HuH-7 (cell line): Measurements from ENCODE around the gene DDAH1.
"Not testable (repeated sequence)": the region's sequence is repeated elsewhere in the genome, so short reads cannot be mapped to it uniquely, and the experiment has no call there.

Experiments
- DNase-seq: peaks from one replicate; pipeline ENCODE4 v3.0.0; 2011; ENCODE audit warnings: low spot score

Gene DDAH1

DNA sequence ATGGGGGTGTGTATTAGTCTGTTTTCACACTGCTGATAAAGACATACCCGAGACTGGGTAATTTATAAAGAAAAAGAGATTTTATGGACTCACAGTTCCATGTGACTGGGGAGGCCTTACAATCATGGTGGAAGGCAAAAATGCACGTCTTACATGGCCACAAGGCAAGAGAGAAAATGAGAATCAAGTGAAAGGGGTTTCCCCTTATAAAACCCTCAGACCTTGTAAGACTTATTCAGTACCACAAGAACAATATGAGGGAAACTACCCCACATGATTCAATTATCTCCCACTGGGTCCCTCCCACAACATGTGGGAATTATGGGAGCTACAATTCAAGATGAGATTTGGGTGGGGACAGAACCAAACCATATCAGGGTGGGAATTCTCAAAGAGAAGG is 5.2 kb upstream of the DDAH1 start:
- not testable (repeated sequence) for DNase-seq

GRCh38 chr1:85467929-85468540 is 3.1 kb upstream of the DDAH1 start:
- DNase-seq: no peak

DNA sequence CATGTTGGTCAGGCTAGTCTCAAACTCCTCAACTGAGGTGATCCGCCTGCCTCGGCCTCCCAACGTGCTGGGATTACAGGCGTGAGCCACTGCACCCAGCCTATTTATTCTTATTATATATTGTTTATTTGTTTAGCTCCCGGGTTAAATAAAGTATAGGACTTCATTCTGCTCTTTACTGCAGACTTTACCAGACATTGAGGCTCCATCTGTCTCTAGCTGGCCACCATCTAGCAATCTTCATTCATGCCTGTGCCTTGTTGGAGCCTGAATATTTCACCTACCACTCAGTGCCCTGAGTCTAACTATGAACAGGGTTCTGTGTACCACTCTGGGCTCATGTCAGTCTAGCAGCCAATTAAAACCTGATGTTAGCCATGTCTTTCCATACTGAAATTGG is 2.1 kb upstream of the DDAH1 start:
- no peak for DNase-seq

DNA sequence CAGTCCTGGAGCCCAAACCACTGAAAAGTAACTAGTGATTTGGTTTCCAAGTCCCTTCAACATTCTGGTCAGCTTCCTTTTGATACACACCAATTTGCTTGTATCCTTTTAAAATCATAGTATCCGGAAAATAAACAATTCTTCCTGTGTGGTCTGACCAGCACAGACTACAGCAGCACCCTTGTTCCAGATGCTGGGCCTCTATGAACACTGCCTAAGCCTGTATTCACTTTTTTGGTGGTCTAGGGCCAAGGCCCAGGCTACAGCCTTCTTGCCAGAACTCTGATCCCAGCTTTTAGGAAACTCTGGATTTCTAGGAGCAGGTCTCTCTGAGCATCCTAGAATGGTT is 801 bp upstream of the DDAH1 start:
- DNase-seq: no peak

- DNase-seq: peak; percentile 40
Measured at GRCh38 chr1:85464497-85465098, 361 bp downstream of the DDAH1 start.

- DNase-seq: no peak
Measured at GRCh38 chr1:85463731-85464496, 1.0 kb downstream of the DDAH1 start.

DNA sequence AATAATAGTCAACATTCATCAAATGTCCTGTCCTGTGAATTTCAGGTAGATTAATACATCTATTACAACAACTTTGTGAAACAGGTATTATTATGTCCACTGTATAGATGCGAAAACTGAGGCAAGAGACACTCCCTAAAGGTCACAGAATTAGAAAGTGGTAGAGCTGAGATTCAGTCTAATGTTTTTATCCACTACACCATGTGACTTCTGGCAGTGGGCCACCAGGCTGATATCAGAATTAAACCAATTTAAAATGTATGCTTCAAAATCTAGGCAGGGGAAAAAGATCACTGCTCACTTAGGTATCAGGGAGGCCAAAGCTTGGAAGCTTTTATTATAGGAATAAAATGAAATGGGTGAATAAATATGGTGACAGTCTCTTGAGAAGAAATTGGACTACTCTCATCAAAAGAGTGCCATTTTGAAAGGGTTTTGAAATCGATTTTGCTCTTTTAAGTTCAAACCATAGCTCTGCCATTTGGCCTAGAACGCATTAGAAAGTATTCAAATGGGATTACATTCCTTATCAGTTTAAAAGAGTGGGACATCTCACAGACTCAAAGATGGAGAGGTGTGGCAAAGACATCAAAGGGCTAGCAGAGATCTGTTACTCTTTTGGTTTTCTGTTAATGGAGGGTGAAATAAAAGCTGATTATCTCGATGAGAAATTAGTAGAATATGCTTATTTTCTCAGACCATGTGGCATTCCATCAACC is 1.9 kb downstream of the DDAH1 start:
- no peak for DNase-seq

DNA sequence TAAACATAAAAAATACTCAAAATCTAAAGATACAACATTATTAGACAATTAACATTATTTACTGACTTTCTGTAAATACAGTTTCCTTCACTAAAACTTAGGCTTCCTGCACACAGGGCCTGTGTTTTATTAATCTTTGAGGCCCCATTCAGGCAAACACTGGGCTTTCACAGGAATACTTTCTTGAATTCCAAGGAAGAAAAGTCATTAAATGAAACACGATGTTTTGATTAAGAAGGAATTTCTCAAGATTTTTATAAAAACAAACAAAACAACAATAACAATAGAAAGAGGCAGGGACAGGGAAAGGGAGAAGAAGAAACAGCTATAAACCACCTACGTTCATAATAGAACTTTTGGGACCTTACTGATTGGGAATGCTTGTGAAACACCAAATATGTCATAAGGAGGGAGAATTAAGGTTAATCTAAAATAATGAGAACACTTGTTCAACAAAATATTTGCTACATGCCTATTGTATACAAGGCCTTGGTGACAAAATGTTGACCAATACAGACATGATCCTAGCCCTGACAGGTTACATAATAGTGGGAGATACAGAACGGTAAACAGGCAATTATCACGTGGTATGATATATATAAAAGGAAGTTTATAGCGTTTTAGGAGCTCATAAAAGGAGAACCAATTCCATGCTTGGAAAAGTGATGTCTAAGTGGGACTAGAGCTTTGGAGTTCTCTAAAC is 3.6 kb downstream of the DDAH1 start:
- DNase-seq: no peak

GRCh38 chr1:85460555-85461088 is 4.3 kb downstream of the DDAH1 start:
- DNase-seq: no peak

DNA sequence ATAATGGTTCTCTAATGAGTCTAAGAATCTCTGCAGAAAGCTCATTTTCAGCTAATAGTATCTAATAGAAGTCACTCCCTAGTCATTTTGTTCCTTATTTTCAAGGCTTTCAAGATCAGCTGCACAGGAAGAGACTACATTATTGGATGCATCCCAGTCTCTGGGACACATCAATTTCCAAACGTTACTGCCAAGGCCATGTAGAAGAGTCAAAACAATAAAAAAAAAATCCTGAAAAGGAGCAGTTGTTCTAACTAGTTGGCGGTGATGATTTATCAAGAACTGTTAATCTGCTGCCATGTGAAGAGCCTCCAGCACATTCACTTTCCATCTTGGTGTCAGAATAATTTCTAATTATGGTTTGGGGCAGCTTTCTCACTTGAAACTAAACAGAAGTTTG is 5.7 kb downstream of the DDAH1 start:
- no peak for DNase-seq

DNA sequence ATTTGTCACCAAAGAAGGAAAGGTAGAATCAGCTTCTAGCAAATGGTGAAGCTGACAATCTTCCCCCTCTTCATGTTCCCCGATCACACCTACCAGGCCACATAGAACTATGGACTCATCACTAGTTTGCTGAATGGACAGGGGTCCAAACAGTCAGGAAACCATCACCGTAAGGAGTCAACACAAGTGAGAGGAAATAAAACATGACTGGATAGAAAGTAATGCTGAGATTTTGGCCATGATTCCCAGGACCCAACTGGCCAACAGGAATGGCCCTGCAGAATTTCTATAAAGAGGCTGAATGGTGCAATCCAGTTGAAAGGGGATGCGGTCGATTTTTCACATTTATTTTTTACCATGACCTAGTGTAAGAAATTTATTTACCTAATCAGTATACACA is 10.7 kb downstream of the DDAH1 start:
- no peak for DNase-seq

- no peak for DNase-seq
Measured at GRCh38 chr1:85453640-85454194, 11.2 kb downstream of the DDAH1 start.

- DNase-seq: no peak
Measured at GRCh38 chr1:85452948-85453347, 12.0 kb downstream of the DDAH1 start.

GRCh38 chr1:85451236-85451830 is 13.6 kb downstream of the DDAH1 start:
- no peak for DNase-seq

DNA sequence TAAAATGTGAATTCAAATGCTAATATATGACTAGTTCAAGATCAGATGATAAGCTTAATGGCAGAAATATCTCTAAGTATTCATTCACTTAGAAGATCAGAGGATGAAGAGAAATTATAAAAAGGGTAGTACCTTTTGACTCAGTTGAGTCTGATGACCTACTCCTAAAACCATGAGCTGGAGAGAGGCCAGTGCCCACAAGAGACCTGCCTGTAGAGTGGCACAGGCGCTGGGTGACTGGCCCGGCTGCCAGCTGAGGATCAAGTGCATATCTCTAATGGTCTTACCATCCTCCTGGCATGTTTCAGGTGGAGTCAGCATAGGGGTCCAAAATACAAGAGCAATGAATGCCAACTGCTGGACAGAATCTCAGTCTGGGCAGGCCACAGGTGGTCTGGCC is 14.1 kb downstream of the DDAH1 start:
- DNase-seq: no peak

- no peak for DNase-seq
Measured at GRCh38 chr1:85449356-85449755, 15.6 kb downstream of the DDAH1 start.

- no peak for DNase-seq
Measured at GRCh38 chr1:85448358-85448757, 16.6 kb downstream of the DDAH1 start.

DNA sequence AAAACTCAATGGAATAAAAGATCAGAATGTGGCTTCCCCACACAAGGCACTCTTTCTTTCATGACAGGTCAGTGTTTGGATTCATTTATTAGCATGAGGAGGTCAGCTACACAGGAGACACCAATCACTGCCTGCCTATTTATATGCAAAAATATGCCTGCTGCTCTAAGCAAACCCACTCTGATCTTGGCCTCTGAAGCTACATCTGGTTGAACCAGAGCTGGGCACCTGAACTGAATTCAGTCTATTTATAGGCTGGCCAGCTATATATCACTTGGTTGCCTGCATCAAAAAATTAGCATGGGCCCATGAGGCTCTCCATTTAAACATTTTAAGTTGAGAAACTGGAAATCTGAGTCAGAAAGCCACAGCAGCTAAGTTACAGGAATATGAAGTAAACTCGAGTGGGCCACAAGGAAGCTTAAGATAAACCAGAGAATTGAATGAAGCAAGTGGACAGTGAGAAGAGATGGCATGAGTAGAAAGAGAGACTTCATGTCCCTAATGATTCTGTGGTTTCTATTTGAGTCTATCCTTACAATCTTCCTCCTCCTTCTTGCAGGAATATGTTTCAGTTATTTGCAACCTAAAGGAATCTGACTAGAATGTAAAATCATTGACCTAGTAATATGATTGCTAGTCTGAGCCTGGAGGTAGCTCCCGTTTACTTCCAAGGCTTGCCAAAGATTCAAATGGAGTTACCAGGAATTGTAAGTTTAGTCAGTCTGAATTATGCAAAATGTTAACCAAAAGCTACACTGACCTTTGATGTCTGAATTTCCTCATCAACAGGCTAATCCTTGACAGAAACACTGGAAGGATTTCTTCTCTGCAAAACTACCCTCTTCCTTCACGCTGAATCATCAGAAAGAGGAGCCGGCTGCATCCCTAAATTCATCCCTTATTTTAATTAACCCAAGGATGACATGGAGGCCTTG is 17.7 kb downstream of the DDAH1 start:
- no peak for DNase-seq

DNA sequence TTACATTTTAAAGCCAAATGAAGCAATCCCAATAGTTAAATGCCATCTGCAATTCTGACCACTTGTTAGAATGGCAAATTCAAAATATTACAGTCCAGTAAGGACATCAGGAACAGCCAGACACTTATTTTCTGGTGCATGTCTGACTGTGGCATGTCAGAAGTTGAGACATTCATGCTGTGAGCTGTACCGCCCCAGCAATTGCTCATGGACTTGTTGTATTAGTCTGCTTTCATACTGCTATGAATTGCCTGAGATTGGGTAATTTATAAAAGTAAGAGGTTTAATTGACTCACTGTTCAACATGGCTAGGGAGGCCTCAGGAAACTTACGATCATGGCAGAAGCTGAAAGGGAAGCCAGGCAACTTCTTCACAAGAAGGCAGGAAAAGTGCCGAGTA is 19.1 kb downstream of the DDAH1 start:
- DNase-seq: no peak

DNA sequence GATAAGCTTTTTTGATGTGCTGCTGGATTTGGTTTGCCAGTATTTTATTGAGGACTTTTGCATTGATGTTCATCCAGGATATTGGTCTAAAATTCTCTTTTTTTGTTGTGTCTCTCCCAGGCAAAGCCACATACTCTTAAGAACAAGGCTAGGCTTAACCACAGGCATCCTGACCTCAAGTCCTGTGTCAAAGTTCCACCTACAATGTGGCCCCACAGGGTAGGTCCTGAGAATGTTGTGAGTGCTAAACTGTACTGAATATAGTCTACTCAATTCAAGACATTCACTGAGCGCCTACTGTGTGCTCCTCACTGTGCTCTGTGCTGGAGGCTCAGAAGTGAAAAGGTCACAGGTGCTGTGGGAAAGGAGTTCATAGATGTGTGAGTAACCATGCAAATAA is 20.6 kb downstream of the DDAH1 start:
- no peak for DNase-seq
